Endothelial cell of umbilical vein (primary cell): ENCODE results near the gene TBC1D10A.

Experiments
- EZH2 ChIP-seq: IDR thresholded peaks from 2 replicates; pipeline ENCODE4 v1.6.1; 2012; ENCODE audit warnings: borderline replicate concordance, low read depth, mild to moderate bottlenecking, moderate library complexity, low read length, inconsistent platforms; ENCODE audit not compliant: severe bottlenecking
- FOS ChIP-seq: IDR thresholded peaks from 2 replicates; pipeline ENCODE4 v1.6.1; 2011; ENCODE audit warnings: mild to moderate bottlenecking, low read length, moderate library complexity, borderline replicate concordance; ENCODE audit not compliant: insufficient read depth
- JUN ChIP-seq: IDR thresholded peaks from 2 replicates; pipeline ENCODE4 v1.6.1; 2011; ENCODE audit warnings: borderline replicate concordance, low read depth; ENCODE audit not compliant: insufficient read length, insufficient read depth
- MYC ChIP-seq: IDR thresholded peaks from one replicate; pipeline ENCODE4 v1.6.1; 2011; ENCODE audit warnings: mild to moderate bottlenecking, low read depth, low read length
- POLR2A ChIP-seq: IDR thresholded peaks from 2 replicates; pipeline ENCODE4 v1.6.1; 2012; ENCODE audit warnings: low read depth, mild to moderate bottlenecking, control low read depth, low read length
- POLR2AphosphoS5 ChIP-seq: IDR thresholded peaks from 2 replicates; pipeline ENCODE4 v1.6.1; 2012; ENCODE audit warnings: low read depth, mild to moderate bottlenecking, control low read depth, low read length, moderate library complexity; ENCODE audit not compliant: insufficient read depth
- TF ChIP-seq, protein P1 (sequence below), 2 donors: IDR thresholded peaks; 1 replicate in 1 of 2; 2 replicates in 1 of 2; pipeline ENCODE4 v1.5.1; 2011; ENCODE audit warnings: low read length in 2 of 2, mild to moderate bottlenecking in 2 of 2, moderate library complexity in 2 of 2, control low read depth in 1 of 2, inconsistent platforms in 1 of 2, low read depth in 1 of 2; ENCODE audit not compliant: insufficient read depth in 1 of 2; ENCODE audit errors: extremely low read depth in 1 of 2
- TF ChIP-seq, protein P2 (sequence below): IDR thresholded peaks from 2 replicates; pipeline ENCODE4 v1.6.1; 2011; ENCODE audit not compliant: insufficient read depth, insufficient read length

DNA sequence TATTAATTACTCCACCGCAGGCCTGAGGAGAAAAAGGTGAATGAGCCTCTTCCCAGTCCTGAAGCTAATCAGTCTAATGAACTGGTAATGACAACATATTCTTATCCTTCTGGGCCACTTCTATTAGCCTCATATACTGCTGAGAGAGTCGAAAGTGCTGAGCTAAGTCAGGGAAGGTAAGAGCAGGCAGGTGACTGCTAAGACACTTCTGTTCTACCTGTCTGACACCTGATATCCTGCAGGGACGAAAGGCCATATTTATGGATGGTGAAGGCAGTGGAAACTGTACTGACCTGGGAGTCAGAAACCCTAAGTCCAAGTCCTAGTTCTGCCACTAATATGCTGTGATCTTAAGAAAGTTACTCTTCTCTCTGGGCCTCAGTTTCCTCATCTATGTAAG, 3.5 kb downstream of the TBC1D10A start:
- TF ChIP-seq FOS (no peak), POLR2A (no peak), POLR2AphosphoS5 (no peak), MYC (no peak), EZH2 (no peak), JUN (no peak)
- TF ChIP-seq, protein P1, sequence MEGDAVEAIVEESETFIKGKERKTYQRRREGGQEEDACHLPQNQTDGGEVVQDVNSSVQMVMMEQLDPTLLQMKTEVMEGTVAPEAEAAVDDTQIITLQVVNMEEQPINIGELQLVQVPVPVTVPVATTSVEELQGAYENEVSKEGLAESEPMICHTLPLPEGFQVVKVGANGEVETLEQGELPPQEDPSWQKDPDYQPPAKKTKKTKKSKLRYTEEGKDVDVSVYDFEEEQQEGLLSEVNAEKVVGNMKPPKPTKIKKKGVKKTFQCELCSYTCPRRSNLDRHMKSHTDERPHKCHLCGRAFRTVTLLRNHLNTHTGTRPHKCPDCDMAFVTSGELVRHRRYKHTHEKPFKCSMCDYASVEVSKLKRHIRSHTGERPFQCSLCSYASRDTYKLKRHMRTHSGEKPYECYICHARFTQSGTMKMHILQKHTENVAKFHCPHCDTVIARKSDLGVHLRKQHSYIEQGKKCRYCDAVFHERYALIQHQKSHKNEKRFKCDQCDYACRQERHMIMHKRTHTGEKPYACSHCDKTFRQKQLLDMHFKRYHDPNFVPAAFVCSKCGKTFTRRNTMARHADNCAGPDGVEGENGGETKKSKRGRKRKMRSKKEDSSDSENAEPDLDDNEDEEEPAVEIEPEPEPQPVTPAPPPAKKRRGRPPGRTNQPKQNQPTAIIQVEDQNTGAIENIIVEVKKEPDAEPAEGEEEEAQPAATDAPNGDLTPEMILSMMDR (IDR thresholded peaks at IDR 0.05; ENCODE audit: extremely low read depth in 1 of 2, insufficient read depth in 1 of 2, low read depth in 1 of 2, low read length in 2 of 2) = no peak
- TF ChIP-seq, protein P2, sequence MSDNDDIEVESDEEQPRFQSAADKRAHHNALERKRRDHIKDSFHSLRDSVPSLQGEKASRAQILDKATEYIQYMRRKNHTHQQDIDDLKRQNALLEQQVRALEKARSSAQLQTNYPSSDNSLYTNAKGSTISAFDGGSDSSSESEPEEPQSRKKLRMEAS = no peak
